Stimulated activated CD8-positive, alpha-beta memory T cell treated with anti-CD3 and anti-CD28 coated beads, Interleukin-7, amount 100 ng/mL, for 48 hours (primary cell): ENCODE data around the gene RAE1.
A peak's percentile ranks its signal among the peaks of the same experiment; 100 is the strongest.
"Not testable (repeated sequence)": the region's sequence is repeated elsewhere in the genome, so short reads cannot be mapped to it uniquely, and the experiment has no call there.

ENCODE experiments used
- DNase-seq, 2 donors: peaks; one replicate each; pipeline ENCODE4 v3.0.0-alpha.2; 2020; ENCODE audit warnings: low read depth in 1 of 2; ENCODE audit errors: extremely low read depth in 1 of 2

The RAE1 gene

DNA sequence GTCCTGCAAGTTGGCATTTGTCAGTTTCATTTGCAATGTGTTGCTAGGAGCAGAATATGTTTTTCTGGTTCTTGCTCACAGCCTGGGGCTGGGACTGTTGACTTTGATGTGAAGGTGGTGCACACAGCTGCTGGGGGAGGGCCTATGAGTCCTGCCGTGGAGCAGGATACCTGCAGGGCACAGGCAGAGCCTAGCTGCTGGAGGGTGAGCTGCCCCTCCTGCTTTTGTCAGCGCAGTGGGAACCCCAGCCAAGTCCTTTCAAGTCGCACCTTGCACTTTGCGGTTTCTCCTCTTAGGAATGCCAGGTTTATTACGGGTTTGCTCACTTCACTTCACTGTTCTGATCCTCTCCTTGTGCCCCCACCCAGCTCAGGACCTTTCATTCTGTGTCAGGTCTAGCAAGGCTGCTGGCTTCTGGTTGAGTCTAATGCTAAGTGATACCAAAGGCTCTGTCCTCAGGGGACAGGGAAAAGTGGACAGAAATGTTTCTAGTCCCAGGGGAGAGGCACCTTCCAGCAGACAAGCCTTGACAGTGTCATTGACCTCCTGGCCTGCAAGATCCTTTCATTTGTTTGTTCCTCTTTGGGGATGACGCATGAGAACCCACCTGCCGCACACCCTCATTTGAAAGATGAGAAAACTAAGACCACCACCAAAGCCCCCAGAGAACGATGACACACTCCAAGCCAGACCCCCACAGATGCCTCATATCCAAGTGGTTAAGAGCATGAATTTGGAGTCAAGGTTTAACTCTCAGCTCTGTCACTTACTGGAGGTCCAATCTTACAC, 24.2 kb upstream of the RAE1 start:
- no peak for DNase-seq

DNA sequence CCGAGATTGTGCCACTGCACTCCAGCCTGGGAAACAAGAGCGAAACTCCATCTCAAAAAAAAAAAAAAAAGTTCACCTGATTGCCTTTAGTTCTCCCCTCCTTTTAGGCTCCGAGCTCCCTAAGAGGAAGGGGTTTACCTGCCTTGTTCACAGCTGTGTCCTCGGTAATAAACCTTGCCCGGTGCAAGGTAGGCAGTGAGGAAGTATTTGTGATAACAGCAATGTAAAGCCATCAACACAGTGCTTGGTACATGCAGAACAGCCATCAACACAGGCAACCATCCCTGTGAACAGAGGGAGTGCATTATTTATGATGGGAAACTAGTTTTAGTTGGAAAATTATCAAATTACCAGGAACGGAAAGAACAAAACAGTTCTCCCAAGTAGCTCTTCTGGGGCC, 23.2 kb upstream of the RAE1 start:
- DNase-seq = no peak

DNA sequence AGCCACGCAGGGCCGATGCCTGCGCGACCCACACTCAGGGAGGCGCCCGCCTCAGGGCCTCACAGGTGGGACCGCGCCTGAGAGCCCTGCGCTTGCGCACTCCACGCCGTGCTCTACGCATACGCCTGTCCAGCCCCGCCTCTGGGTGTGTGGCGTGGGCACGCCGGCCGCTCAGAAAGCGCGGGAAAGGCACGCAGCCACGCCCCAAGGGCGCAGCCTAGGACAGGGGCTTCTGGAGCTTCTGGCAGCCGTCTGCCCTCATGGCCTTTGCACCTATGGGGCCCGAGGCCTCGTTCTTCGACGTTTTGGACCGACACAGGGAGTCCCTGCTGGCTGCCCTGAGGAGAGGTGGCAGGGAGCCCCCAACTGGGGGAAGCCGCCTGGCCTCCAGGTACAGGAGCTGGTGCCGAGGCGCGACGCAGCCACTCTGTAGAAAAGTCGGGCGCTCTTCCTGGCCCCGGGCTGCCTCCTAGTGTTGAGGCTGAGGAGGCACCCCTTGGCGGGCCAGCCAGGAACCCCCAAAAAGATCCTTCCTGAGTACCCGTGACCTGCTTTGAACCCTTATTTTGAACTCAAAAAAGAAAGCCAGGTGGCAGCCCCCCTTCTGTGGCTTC, 21.3 kb upstream of the RAE1 start, which contains the start of gene SPO11:
Gene SPO11, plus strand, starts transcription at position 196 of the 614 bp plus-strand sequence. Its CDS starts 65 bp downstream, at position 261.
- DNase-seq = no peak

DNA sequence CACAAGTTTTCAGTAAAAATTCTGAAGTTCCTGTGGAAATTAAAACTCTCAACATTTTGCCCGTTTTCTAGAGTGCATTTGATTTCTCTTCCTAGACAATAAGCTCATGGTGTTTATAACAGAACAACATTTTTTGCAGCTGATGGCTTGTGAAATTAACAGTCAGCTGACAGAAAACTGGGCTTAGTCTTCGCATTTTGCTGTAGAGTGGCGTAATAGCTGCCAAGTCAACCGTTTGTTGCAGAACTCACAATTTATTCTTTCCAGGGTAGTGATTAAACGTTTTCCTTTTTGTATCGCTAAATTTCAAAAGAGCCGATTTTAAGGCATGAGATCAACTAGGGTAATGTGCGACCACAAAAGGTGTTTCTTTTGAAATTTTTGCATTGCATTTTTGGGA, 20.1 kb upstream of the RAE1 start:
- DNase-seq = no peak

DNA sequence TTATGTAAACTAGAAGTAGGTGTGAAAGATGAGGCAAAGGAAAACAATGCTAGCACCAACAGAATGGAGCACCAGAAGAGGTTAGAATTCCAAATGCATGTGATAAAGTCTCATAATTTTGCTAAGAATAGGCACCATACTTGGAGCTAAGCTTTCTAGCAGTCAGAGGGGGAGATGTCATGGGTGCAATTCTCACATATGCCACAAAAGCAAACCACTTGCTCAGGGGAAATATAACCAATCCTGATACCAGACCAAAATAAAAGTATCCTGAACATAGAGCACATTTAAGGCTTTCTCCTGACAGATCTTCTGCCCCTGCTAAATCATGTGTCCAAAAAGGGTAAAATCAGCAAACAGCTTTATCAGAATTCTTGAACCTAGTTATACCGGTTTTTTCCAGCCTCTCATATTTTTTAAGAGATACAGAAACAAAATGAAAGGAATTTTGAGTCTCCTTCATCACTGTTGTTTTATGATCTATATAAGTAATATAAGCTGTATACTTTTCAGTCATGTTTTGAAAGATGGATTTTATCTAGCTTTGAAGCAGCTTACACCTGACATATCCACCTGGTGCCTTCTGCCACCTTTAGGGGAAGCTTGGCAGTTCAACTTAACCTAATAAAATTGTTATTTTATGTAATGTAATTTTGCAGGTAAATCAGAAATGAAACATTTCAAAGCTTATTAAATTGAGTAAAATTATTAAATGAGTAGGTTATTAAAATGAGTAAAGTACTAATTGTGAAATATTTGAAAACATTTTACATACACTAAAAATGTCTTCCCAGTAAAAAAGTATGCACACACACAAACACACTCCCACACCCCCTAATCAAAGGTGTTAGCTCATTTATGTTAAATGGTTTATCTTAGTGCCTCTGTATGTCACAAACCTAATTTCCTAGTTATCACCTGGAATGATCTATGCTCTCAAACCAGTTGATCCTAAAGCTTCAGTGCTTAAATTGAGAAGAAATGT, 18.7 kb upstream of the RAE1 start:
- DNase-seq = no peak

DNA sequence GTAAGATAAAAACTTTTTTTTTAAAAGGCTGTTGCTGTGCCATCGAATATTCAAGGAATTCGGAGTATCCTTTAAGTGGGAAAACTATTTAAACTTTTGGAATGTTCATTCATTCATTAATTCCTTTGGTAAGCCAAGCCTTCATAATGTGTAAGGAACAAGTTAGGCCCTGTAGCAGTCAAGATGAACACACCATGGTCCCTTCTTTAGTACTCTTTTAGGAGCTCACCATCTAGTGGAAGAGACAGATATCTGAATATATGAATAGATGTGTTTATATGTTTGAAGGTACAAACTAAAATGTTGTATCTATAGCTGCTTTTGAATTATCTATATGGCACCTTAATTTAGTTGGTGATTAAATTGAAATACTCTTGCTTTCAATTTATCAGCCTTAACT, 15.7 kb upstream of the RAE1 start:
- DNase-seq = no peak

DNA sequence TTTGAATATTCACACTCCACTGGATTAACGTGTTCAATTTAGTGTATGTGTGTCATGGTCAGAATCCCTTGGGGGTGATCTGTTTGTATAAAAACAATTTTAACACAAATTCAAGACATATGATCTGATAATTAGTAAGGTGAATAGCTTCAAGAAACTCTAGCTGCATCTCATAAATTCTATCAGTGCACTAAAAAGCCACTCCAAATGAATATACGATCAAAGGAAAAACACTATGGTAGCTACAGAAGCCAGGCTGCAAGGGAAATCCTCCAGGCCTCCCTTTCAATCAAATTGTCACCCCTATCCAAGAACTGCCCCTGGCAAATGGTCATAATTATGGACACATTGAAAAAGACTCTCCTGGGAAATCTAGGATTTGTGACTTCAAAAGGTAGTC, 9.4 kb upstream of the RAE1 start:
- DNase-seq = no peak

DNA sequence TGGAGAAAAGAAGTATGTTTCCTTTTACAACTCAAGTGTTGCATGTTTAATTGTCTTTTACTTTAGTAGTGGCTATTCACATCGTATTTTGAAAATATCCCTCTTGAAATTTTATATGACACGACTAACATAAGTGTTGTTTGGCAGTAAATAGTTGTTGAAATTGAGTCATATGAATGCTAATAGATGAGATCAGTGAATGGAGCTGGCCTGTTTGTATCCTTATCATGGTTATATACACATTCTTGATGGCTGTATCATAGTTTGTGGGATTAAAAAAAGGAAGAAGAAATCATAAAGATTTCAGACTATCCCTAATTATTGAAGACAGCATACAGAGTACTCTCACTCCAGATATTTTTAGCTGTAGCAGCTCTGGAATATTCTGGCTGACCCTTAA, 8.2 kb upstream of the RAE1 start:
- DNase-seq = no peak

DNA sequence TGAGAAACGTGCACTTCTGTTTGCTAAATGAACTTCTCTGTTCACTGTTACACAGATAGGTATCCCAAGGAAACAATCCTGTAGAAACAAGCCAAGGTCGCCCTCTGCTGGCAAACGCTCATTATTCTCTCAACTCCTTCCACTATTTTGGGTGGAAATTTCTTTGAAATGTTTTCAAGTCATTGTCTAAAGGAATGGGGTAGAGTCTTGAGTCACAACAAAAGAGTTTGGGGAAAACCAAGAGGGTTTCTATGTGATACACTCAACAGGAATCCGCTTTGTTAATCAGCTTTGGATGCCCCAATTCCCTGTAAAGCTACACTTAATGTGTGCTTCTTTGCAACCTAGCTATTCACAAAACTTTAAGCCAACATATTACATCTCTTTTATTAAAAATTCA, 4.6 kb upstream of the RAE1 start:
- DNase-seq = peak in 1 of 2 donors; percentile 53

DNA sequence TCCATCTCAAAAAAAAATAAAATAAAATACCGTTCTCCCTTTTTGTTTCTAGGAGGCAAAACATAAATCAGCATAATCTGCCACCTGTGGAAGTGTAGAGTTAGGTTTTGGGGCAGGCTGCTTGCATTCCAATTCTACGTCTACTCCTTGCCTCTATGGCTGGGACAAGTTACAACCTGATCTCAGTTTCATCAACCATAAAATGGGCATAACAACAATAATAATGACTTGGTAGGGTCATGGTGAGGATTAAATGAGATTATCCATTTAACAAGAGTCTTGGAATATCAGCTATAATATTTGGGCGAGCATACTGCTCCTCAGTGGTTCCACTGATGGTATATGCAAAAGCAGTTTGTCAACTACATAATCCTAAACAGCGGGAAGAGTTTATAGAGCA, 3.7 kb upstream of the RAE1 start:
- DNase-seq = no peak

DNA sequence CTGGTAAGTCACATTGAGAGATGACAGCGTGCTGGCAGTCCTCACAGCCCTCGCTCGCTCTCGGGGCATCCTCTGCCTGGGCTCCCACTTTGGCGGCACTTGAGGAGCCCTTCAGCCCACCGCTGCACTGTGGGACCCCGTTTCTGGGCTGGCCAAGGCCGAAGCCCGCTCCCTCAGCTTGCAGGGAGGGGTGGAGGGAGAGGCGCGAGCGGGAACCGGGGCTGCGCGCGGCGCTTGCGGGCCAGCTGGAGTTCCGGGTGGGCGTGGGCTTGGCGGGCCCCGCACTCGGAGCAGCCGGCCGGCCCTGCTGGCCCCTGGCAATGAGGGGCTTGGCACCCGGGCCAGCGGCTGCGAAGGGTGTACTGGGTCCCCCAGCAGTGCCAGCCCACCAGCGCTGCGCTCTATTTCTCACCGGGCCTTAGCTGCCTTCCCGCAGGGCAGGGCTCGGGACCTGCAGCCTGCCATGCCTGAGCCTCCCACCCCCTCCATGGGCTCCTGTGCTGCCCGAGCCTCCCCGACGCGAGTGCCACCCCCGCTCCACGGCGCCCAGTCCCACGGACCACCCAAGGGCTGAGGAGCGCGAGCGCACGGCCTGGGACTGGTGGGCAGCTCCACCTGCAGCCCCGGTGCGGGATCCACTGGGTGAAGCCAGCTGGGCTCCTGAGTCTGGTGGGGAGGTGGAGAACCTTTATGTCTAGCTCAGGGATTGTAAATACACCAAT, 2.7 kb upstream of the RAE1 start:
- not testable (repeated sequence) for DNase-seq

DNA sequence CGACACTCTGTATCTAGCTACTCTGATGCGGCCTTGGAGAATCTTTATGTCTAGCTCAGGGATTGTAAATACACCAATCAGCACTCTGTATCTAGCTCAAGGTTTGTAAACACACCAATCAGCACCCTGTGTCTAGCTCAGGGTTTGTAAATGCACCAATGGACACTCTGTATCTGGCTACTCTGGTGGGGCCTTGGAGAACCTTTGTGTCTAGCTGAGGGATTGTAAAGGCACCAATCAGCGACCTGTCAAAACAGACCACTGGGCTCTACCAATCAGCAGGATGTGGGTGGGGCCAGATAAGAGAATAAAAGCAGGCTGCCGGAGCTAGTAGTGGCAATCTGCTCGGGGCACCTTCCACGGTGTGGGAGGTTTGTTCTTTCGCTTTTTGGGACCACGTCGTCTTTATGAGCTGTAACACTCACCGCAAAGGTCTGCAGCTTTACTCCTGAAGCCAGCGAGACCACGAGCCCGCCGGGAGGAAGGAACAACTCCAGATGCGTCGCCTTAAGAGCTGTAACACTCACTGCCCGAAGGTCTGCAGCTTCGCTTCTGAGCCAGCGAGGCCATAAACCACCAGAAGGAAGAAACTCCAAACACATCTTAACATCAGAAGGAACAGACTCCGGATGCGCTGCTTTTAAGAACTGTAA, 2.0 kb upstream of the RAE1 start:
- not testable (repeated sequence) for DNase-seq

DNA sequence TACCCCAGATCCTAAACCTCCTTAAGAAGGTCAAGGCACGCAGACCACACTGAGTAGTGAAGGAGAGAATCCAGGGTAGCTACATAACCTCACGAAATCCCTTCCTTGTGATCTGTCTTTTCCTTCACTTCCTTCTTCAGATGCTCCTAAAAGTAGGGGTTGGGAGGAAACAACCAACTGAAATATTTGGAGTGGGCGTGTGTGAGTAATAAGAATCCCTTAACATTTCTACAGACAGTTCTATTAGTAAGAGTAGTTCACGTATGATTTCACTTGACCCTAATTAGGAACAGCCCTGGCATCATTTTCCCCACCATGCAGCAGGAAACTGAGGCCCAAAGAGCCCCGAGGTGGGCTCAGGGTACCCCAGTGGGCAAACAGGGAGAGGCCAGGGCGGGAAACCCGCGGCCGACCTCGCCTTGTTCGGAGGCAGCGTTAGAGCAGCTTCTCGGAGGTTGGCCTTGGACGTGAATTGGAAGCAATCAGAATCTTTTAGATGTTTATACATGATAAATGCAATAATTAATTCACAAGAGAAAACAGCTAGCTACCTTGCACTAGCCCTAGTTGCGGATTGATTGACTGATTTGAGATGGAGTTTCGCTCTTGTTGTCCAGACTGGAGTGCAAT, 859 bp upstream of the RAE1 start:
- DNase-seq = no peak

DNA sequence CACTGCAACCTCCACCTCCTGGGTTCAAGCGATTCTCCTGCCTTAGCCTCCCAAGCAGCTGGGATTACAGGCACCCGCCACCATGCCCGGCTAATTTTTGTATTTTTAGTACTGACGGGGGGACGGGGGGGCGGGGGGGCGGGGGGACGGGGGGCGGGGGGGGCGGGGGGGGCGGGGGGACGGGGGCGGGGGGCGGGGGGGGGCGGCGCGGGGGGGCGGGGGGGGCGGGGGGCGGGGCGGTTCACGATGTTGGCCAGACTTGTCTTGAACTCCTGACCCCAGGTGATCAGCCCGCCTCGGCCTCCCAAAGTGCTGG, 371 bp upstream of the RAE1 start:
- DNase-seq = not testable (repeated sequence)

DNA sequence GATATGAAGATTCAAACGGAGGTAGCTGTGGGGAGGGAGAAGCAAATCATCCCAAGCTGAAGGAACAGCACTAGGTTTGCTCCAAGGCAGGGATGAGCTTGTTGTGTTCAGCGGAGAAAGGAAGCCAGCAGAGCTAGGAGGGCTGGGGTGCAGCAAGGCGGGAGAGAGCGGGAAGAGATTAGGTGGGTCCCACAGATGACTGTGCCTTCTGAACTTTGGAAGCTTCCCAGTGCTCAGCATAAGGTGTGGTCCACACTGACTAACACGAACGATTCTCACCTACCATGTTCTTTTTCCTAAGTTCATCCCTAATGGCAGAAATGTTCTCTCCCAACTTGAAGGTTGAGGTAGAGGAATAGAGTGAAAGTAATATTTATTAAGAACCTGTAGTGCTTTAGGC, 1.2 kb downstream of the RAE1 start:
- no peak for DNase-seq

DNA sequence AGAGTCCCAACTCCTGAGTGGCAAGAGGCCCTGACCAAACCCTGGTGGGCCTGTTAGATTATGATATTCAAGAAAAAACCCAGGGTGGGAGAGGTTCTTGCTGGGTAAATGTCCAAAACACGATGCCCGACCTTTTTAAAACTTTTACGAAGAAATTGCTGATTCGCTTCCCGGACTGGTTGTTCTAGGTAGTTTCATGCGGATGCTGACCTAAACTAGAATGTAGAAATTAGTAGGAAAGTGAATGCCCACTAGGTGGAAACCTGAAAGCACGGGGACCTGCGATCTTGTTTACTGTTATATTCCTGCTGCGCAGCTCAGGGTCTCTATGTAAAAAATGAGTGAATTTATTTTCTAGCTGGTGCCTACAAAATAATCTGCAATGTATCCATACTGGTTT, 2.3 kb downstream of the RAE1 start:
- DNase-seq = no peak

DNA sequence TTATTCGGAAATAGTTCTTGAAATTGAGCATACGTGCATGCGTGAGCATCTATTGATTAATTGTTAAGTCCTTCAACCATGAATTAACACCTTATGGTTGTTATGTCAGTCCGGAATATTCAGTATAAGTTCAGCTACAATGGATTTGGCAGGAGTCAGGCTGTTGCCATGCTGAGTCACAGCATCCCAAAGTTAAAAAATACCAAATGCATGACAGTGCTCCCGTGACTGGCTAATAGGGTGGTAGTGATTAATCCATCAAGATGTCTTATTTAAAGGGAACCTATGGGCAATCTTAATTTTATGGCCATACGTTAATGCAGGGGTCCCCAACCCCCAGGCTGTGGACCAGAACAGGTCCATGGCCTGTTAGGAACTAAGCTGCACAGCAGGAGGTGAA, 10.5 kb downstream of the RAE1 start:
- DNase-seq = no peak

DNA sequence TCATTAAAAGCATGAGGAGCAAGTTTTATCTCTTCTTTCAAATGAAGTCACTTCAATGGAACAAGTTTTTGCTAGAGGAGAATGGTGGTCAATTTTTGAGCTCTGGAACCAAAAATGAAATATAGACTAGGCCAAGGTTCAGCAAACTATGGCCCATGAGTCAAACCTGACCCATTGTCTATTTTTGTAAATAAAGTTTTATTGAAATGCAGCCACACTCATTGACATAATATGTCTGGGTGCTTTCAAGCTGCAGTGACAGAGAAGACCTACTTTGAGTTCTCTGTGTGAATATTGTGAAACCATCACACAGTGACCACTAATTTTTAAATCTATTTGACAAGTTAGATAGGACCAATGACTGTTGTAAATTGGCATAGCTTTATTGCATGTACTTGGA, 13.4 kb downstream of the RAE1 start:
- no peak for DNase-seq

DNA sequence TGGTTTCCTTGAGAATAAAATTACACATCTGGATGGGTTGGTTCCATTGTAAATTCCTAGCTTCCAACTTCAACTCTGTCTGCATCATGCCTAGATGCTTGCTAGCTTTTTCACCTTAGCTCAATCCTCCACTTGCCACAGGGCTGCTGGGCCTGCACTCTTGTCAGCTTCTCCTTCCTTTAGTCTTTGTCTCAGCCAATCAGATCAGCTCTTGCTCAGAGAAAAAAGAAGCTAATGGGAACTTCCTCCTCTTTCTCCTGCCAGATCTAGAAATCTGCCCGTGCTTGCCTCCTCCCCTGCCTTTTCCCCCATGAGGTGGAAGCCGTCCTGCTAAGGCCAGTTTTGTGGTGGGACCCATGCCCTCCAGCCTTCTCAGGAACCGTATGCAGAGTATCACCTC, 18.5 kb downstream of the RAE1 start:
- DNase-seq = no peak

DNA sequence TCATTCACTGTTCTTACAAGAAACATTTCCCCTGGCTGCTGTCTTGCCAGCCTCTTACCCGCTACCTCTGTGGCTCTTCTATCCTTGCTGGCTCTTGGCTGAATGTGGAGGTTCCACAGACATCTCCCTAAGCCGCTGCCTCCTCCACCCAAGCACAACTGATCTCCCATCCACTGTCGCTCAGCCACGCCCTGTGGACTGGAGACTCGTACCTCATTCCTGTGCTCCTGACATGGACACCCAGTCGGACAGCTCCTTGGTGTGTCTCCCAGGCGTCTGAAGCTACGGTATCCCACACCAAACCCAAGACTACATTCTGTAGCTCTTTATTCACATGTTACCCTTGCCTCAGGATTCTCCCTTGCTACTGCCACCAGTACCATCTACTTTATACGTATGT, 19.3 kb downstream of the RAE1 start:
- DNase-seq = no peak
